CD4-positive, alpha-beta T cell treated with Interleukin-15 for 4 hours (primary cell): ENCODE data around the gene UGT3A2.
"Not testable (repeated sequence)": the region's sequence is repeated elsewhere in the genome, so short reads cannot be mapped to it uniquely, and the experiment has no call there.

Experiments used
- DNase-seq: peaks from one replicate; pipeline ENCODE4 v3.0.0-alpha.2; 2020; ENCODE audit warnings: low spot score

Gene UGT3A2

DNA sequence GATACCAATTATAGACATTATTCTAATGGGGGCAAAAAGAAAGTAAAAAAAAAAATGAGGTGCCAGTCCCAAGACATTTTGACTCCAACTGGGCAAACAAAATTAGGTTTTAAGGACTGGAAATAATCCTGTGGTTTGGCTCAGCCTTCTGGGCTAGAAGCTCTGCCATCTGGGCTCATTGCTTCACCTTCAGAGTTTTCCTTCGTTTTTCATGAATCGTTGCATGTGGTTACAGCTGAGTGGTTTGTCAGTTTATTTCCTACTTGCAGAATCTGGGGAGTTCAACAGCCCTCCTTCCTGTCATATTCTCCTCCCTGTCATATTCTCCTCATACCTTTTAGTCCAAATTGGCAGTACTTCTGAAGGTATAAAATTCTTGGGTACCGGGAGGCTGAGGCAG lies 12.0 kb downstream of the UGT3A2 start:
- DNase-seq, result no peak

- no peak for DNase-seq
Observed at GRCh38 chr5:36052538-36052937, 14.1 kb downstream of the UGT3A2 start.

DNA sequence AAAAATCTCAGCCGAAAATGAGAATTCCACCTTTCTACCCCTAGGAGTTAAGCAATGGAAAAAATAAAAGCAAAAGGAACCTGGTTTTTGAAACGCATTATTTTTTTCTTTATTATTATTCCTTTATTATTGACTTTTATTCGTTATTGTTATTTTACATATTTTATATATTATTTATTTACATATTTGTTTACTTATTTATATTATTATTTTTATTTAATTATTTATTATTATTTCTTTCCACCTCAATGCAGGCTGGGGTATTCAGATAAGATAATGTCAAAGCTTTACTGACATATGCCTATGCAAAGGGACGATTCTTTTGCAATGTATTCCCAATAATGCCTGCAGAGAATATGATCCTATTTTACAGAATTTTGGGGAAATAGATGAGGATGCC lies 16.7 kb downstream of the UGT3A2 start:
- no peak for DNase-seq

DNA sequence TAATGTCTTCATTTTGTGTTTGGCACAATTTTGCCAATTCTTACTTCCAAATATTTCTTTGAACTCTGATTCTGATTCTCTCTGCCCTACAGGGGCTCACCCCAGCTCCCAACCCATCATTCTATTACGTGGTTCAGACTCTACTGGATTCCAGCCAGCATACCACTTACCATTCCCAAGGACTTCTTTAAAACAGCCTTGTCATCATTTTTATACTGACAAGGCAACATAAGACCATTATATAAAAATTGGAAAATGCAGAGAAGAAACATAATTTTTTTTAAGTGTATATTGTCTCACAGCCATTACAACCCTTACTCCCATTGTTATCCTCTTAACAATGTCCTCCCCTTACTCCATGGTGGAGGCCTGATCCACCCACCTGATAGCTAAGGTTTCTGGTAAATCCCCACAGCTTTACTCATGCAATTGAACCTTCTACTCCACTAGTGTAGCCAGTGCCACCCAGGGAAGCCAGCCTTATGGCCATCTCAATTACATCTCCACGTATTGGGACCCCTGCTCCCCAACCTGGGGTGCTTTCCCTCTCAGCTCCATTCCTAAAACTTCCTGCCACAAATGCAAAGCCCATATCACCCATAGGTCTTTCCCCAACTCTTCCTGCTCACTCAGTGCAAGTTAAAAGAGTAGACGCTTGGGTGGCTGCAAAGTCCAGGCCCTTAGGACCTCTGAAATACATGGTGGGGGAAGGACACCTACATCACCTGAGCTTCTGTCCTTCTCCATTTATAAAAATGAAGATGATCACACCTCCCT lies 19.1 kb downstream of the UGT3A2 start:
- DNase-seq, result no peak

DNA sequence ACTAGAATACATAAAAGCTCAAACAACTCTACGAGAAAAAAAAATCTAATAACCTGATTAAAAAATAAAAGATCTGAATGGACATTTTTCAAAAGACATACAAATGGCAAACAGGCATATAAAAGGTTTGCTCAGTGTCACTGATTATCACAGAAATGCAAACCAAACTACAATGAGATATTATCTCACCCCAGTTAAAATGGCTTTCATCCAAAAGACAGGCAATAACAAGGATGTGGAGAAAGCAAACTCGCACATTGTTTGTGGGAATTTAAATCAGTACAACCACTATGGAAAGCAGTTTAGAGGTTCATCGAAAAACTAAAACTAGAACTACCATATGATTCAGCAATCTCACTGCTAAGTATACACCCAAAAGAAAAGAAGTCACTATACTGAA lies 20.8 kb downstream of the UGT3A2 start:
- no peak for DNase-seq

DNA sequence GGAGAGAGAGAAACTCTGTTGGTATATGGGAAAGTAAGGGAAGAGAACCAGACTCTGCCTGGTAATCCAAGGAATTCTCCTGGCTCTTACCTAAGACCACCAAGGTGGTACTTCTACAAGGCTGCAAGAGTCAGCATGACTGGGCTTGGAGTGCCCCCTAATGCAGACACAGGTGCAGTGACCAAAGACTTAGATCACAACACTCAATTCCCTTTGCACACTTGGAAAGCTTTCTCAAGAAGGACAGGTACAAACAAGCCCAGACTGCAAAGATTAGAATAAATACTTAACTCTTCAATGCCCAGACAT lies 25.2 kb downstream of the UGT3A2 start:
- no peak for DNase-seq

DNA sequence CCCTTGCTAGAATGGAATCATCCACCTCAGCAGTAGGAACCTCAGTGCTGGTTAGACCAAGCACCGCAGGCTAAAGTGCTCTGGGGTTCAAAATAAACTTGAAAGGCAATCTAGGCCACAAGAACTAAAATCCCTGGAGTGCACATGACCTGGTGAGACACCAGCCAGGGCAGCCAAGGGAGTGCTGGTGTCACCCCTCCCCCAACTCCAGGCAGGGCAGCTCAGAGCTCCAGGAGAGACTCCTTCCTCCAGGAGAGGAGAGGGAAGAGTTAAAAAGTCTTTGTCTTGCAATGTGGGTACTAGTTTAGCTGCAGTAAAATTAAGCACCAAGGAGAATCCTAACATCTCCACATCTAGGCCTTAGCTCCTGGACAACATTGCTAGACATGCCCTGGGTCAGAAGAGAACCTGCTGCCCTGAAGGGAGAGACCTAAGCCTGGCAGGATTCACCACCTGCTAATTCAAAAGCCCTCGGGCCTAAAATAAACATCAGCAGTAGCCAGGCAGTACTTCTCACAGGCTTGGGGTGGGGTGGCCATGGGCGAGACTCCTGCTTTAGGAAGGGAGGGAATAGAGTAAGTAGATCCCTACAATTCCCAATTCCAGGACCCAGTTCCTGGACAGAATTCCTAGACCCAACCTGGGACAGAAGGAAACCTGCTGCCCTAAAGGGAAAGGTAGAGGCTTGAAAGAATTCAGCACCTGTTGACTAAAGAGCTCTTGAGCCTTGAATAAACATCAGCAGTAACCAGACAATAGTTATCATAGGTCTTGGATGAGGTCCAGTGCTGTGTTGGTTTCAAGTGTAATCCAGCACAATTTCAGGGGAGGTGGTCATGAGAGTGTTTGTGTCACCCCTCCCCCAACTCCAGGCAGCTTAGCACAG lies 25.8 kb downstream of the UGT3A2 start:
- DNase-seq, result no peak

GRCh38 chr5:36035696-36036095 lies 31.0 kb downstream of the UGT3A2 start:
- DNase-seq, result no peak

DNA sequence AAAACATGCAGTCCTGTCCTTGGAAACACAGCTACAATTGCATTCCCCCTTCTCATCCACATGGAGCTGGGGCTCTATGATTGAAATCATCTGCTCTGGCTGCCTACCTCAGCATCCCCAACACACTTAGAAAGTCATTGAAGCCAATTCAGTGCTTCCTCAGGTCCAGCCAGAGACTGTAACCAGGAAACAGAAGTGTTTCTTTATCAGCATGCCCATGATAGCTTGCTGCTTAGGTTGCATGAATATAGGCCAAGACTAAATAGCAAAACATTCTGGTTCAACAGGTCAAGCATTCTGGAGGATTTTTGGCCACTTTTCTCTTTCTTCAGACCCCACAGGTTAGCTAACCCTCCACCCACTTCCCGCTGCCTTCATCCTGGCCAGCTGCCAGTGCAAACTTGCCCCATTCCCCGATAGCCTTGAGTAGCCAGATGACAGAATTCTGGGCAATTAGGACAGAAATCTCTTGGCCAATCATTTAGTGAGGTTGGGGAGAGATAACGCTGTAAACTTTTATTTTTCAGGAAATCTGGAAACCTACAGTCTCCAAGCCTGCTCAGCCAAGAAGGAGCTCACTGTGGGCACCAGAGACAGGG lies 32.0 kb downstream of the UGT3A2 start:
- not testable (repeated sequence) for DNase-seq

DNA sequence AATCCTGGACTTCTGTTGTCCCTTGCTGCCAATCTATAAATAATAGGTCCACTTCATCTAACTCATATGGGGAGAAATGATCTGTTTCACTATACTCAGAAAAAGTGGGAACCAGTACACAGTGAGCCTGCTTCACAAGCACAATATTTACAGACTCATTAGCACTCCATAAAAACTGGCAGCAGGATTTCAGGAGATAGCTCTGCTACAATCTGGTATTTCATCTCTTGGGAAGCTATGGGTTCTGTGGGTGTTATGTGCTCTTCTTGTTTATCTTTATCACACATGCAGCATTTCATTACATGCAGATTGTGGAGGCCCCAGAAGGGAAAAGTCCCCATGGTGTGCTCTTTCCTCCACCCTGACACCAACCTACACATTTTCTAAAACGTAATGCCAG lies 33.2 kb downstream of the UGT3A2 start:
- DNase-seq, result no peak

- DNase-seq, result no peak
Observed at GRCh38 chr5:36033047-36033446, 33.6 kb downstream of the UGT3A2 start.

DNA sequence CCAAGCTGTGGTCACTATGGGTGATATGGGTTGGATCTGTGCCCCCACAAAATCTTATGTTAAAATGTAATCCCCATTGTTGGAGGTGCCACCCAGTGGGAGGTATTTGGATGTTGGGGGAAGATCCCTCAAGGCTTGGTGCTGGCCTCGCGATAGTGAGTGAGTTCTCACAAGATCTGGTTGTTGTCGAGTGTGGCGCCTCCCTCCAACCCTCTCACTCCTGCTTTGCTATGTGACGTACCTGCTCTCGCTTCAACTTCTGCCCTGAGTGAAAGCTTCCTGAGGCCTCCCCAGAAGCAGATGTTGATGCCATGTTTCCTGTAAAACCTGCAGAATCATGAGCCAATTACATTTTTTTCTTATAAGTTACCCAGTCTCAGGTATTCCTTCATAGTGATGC lies 35.5 kb downstream of the UGT3A2 start:
- no peak for DNase-seq

- no peak for DNase-seq
Observed at GRCh38 chr5:36029914-36030313, 36.8 kb downstream of the UGT3A2 start.

DNA sequence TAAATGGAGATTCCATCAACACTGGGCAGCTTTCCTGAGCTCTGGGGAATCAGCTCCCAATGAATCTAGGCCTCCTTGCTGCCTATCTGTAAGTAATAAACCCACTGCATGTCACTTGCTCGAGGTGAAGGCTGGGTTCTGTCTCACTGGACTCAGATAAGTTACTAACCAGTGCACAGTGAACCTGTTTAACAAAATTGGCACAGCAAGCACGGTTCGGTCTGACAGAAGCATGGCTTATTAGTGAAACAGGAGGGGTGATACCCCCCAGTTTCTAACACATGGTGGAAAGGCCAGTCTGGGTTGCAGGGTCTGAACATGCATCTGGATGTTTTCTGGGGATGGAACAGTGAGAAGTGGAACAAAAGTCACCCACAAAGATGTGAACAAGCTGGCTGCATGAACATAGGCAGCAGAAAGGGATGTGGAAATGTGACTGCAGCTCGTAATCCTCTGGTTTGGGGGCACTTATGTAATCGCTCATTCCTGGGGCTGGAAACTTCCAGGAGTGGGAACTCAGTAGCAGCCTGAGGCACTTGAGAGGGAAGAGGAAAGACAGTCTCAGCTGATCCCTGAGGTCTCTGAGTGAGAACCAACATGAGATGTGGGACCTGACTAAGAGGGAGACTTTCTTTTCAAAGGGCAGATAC lies 37.7 kb downstream of the UGT3A2 start:
- DNase-seq, result no peak

GRCh38 chr5:36027711-36028110 lies 39.0 kb downstream of the UGT3A2 start:
- no peak for DNase-seq

GRCh38 chr5:36026706-36027465 lies 39.8 kb downstream of the UGT3A2 start:
- no peak for DNase-seq

DNA sequence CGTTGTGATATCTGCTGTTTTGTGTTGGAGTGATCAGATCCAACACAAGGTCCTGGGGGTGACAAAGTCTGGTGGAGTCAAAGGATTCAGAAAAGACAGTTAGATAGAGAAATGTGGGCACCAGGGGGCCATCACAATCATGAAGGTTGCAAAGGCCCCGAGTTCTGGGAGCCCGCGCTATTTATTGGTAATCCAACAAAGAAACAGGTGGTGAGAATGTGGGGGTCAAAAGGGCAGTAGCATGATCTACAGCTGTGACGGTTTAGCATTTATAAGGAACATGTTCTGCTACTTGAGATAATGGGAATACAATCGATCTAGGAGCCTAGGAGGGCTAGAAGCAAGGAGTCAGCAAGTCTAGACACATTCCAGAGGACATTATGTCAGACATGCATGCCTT lies 44.4 kb downstream of the UGT3A2 start:
- not testable (repeated sequence) for DNase-seq

DNA sequence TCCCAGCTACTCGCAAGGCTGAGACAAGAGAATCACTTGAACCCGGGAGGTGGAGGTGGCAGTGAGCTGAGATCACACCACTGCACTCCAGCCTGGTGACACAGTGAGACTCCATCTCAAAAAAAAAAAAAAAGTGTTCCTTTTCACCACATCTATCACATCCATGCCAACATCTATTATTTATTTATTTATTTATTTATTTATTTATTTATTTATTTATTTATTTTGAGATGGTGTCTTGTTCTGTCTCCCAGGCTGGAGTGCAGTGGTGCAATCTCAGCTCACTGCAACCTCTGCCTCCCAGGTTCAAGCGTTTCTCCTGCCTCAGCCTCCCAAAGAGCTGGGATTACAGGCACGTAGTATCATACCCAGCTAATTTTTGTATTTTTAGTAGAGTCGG lies 47.1 kb downstream of the UGT3A2 start:
- DNase-seq, result not testable (repeated sequence)

GRCh38 chr5:36017622-36018021 lies 49.1 kb downstream of the UGT3A2 start:
- no peak for DNase-seq

DNA sequence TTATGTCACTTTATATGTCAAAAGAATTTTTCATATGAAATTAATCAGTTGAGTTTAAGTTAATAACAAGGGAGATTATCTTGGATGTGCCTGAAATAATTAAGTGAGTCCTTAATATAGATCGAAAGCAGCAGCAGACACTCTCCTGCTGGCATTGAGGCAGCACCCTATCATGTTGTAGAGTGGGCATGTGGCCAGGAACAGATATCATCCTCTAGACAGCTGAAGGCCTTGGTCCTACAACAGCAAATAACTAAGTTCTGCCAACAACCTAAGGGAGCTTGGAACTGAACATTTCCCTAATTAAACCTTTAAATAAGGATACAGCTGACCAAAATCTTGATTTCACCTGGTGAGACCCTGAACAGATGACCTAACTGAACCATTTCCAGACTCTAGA lies 49.7 kb downstream of the UGT3A2 start:
- no peak for DNase-seq

- no peak for DNase-seq
Observed at GRCh38 chr5:36013182-36013581, 53.5 kb downstream of the UGT3A2 start.

GRCh38 chr5:36009698-36010097 lies 57.0 kb downstream of the UGT3A2 start:
- no peak for DNase-seq
